ENCODE results near the gene IGF2BP2.

GRCh38 chr3:185654758-185655145 is 170.1 kb downstream of the IGF2BP2 start:
- TF ChIP-seq CTCF (IDR thresholded peaks at IDR 0.05) (no peak), POLR2A (IDR thresholded peaks at IDR 0.05) (no peak)
